ENCODE measurements around the gene RBM33.

DNA sequence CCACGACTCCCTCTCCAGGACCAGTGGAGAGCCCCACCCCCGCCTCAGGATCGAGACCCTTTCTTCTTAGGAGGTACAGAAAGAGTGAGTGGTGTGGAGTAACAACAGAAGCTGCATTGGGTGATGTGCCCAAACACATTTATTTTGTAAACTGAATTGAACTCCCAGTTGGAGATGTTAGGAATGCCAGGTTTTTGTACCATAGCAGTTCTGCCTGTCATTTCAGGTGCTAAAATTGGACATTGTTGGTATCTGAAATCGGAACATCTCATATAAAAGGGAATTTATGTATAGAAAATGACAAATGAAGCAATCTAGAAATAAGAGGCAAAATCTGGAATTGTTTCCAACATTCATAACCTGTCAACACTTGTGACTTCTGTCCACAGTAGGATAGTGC is 93.1 kb downstream of the RBM33 start:
- TF ChIP-seq RFX5 (IDR thresholded peaks at IDR 0.05; ENCODE audit: low read depth, low read length) (no peak), ATF3 (IDR thresholded peaks at IDR 0.05) (no peak), ATF3 (CRISPR knock-in tag; conservative IDR thresholded peaks at IDR 0.05) (no peak), CTCF (IDR thresholded peaks at IDR 0.05 in 2 of 3, conservative IDR thresholded peaks at IDR 0.05 in 1 of 3; ENCODE audit: insufficient read depth in 2 of 3, low read depth in 1 of 3, low read length in 3 of 3) (no peak), MAZ (CRISPR knock-in tag; conservative IDR thresholded peaks at IDR 0.05 in 1 of 2, IDR thresholded peaks at IDR 0.05 in 1 of 2) (no peak), CEBPB (tag; IDR thresholded peaks at IDR 0.05) (no peak), SETDB1 (IDR thresholded peaks at IDR 0.05; ENCODE audit: low read length) (no peak), JUN (IDR thresholded peaks at IDR 0.05; ENCODE audit: borderline replicate concordance, low read depth, low read length) (no peak), JUN (CRISPR knock-in tag; IDR thresholded peaks at IDR 0.05; ENCODE audit: borderline replicate concordance) (no peak), POLR3A (IDR thresholded peaks at IDR 0.05; ENCODE audit: borderline replicate concordance, extremely low read depth, insufficient read depth, insufficient read length) (no peak)
- TF ChIP-seq, protein P1, sequence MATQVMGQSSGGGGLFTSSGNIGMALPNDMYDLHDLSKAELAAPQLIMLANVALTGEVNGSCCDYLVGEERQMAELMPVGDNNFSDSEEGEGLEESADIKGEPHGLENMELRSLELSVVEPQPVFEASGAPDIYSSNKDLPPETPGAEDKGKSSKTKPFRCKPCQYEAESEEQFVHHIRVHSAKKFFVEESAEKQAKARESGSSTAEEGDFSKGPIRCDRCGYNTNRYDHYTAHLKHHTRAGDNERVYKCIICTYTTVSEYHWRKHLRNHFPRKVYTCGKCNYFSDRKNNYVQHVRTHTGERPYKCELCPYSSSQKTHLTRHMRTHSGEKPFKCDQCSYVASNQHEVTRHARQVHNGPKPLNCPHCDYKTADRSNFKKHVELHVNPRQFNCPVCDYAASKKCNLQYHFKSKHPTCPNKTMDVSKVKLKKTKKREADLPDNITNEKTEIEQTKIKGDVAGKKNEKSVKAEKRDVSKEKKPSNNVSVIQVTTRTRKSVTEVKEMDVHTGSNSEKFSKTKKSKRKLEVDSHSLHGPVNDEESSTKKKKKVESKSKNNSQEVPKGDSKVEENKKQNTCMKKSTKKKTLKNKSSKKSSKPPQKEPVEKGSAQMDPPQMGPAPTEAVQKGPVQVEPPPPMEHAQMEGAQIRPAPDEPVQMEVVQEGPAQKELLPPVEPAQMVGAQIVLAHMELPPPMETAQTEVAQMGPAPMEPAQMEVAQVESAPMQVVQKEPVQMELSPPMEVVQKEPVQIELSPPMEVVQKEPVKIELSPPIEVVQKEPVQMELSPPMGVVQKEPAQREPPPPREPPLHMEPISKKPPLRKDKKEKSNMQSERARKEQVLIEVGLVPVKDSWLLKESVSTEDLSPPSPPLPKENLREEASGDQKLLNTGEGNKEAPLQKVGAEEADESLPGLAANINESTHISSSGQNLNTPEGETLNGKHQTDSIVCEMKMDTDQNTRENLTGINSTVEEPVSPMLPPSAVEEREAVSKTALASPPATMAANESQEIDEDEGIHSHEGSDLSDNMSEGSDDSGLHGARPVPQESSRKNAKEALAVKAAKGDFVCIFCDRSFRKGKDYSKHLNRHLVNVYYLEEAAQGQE (IDR thresholded peaks at IDR 0.05; ENCODE audit: borderline replicate concordance) = no peak
- TF ChIP-seq, protein P1 (CRISPR knock-in tag; IDR thresholded peaks at IDR 0.05; ENCODE audit: low read depth) = no peak

Data from K562 (cell line).